ENCODE data around the gene VCL.

Gene VCL

GRCh38 chr10:74052994-74053393 lies 55.1 kb downstream of the VCL start:
- no peaks in the 10 kb centered on the region for H3K9me3 Mint-ChIP-seq
- no peak overlapping the region for H3K27ac Mint-ChIP-seq
- H3K27me3 Mint-ChIP-seq (ENCODE audit: low read depth), result no peaks in the 10 kb centered on the region
- H3K4me3 Mint-ChIP-seq, result no peak overlapping the region
- H3K4me1 Mint-ChIP-seq, result peaks cover 20% of the 10 kb centered on the region
- H3K36me3 Mint-ChIP-seq (ENCODE audit: low read depth), result no peaks in the 10 kb centered on the region
- TF ChIP-seq CTCF (IDR thresholded peaks at IDR 0.05; ENCODE audit: unreplicated experiment in 3 of 3), result no peak

DNA sequence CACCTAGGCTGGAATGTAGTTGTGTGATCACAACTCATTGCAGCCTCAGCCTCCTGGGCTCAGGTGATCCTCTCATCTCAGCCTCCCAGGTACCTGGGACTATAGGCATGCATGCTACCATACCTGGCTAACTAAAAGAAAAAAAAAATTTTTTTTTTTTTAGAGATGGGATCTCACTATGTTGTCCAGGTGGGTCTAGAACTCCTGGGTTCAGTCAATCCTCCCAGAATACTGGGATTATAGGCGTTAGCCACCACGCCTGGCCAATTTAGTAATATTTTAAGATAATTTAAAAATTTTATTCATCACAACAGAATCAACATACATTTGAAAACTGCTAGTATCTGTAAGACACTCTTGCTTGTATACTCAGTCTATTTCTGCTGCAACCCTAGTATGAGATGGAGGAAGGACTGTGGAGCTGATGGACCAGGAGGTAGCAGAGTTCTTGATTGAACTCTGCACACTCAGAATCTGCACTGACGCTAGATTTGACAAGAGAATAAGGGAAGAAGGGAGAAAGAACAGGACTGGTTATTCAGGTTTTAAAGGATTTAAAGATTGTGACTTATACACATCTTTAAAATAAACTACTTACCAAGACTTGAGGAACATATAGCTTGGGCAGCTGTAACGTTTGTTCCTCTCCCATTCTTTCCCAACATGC lies 57.6 kb downstream of the VCL start:
- Mint-ChIP-seq H3K4me1 (peaks cover 18% of the 10 kb centered on the region), H3K27me3 (ENCODE audit: low read depth) (no peaks in the 10 kb centered on the region), H3K9me3 (no peaks in the 10 kb centered on the region), H3K27ac (no peak overlapping the region), H3K4me3 (no peak overlapping the region), H3K36me3 (ENCODE audit: low read depth) (peaks cover 4% of the 10 kb centered on the region)
- TF ChIP-seq CTCF (IDR thresholded peaks at IDR 0.05; ENCODE audit: unreplicated experiment in 3 of 3), result no peak

DNA sequence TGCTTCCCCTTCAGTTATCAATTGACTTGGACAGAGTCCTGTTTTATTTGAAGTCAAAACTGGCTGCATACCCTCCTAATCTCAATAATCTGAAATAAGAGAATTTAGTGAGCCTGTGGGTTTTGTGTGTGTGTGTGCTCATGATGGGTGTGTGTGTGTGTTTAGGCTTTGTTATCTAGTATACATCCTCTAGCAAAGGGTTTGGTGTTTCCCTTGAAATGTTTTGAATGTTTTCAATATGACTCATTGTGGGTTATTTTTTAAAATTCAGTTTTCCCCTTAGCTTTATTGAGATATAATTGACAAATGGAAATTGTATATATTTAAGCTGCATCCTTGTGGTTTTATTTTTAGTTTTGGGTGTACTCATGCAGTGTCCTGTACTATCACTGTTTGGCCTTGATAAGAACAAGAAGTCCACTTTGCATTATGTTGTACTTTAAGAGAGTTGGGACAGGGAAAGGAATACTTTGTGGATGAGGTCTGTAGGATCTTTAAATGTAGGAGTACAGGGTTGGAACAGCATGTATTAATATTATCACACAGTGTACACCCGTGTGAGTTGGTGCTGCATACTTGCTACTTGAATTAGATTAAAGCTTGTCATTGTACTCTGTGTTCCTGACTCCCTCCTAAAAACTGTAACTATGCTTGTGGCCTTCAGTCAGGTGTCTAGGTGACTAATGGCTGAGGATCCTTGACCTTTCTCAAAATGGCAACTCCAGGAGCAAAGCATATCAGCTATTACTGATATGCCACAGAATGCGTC lies 58.3 kb downstream of the VCL start:
- no peaks in the 10 kb centered on the region for H3K27me3 Mint-ChIP-seq (ENCODE audit: low read depth)
- H3K4me1 Mint-ChIP-seq, result peaks cover 25% of the 10 kb centered on the region
- H3K27ac Mint-ChIP-seq, result no peak overlapping the region
- H3K4me3 Mint-ChIP-seq, result no peak overlapping the region
- peaks cover 4% of the 10 kb centered on the region for H3K36me3 Mint-ChIP-seq (ENCODE audit: low read depth)
- no peaks in the 10 kb centered on the region for H3K9me3 Mint-ChIP-seq
- TF ChIP-seq CTCF (IDR thresholded peaks at IDR 0.05; ENCODE audit: unreplicated experiment in 3 of 3), result no peak

DNA sequence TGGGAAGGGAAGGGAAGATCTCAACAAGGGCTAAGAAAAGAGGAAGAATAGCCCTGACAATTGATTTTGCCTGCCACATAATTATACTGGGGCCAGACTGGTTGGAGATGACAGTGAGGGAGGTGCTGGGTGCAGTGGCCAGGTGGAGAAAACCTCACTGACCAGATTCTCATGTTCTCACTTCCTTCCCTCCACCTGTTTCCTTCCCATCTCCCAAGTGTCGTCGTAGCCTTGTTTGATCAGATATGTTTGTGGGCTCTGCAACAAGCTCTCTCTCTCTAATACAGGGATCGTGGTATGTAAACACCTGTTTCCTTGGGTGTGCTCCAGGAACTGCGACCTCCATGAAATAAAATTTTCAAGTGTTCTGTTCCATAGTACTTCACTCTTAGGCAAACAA lies 60.2 kb downstream of the VCL start:
- Mint-ChIP-seq H3K4me3 (no peak overlapping the region), H3K27me3 (ENCODE audit: low read depth) (no peaks in the 10 kb centered on the region), H3K27ac (no peak overlapping the region), H3K36me3 (ENCODE audit: low read depth) (peaks cover 11% of the 10 kb centered on the region), H3K4me1 (peaks cover 30% of the 10 kb centered on the region), H3K9me3 (no peaks in the 10 kb centered on the region)
- no peak for TF ChIP-seq CTCF (IDR thresholded peaks at IDR 0.05; ENCODE audit: unreplicated experiment in 3 of 3)

DNA sequence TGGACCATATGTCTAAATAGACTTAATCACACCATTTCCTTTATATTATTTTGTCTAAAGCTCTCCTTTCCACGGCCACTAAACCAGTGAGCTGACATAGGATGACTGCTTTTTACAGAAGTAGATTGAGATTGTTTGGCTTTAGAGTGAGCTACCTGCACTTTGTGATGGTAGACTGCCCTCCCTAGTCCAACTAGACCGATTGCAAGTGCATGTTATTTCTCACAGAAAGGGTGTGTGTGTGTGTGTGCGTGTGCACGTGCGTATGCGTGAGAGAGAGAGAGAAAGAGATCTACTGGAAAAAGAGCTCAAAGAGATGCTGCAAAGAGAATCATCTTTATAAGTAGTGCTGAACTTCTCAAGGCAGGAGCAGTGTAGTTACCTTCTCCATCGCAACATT lies 60.7 kb downstream of the VCL start:
- peaks cover 3% of the 10 kb centered on the region for H3K9me3 Mint-ChIP-seq
- H3K27me3 Mint-ChIP-seq (ENCODE audit: low read depth), result no peaks in the 10 kb centered on the region
- peak overlapping the region; percentile 16 to 49 (median 44) for H3K27ac Mint-ChIP-seq
- peak in 1 of 3 experiments; percentile 11 for TF ChIP-seq CTCF (IDR thresholded peaks at IDR 0.05; ENCODE audit: unreplicated experiment in 3 of 3)
- H3K36me3 Mint-ChIP-seq (ENCODE audit: low read depth), result peaks cover 17% of the 10 kb centered on the region
- no peak overlapping the region for H3K4me3 Mint-ChIP-seq
- peaks cover 30% of the 10 kb centered on the region for H3K4me1 Mint-ChIP-seq
